Gastrocnemius medialis (tissue), 4 donors: ENCODE measurements around the gene CPN2.

Experiments
- CTCF ChIP-seq, 5 experiments: fragments of 450-650 bp in 3 of 5; fragments of 200-600 bp in 2 of 5; sonication (generic) in 2 of 5; IDR thresholded peaks in 4 of 5; conservative IDR thresholded peaks in 1 of 5; 1 replicate in 4 of 5; 2 replicates in 1 of 5; pipeline ENCODE4 v1.5.1; 2016 to 2019; ENCODE audit warnings: antibody characterized with exemption in 5 of 5, mild to moderate bottlenecking in 3 of 5, moderate library complexity in 3 of 5
- POLR2A ChIP-seq, 2 donors: fragments of 450-650 bp; IDR thresholded peaks; one replicate each; pipeline ENCODE4 v1.6.1; 2017; ENCODE audit warnings: antibody characterized with exemption in 2 of 2, mild to moderate bottlenecking in 2 of 2, moderate library complexity in 2 of 2

- TF ChIP-seq CTCF (IDR thresholded peaks at IDR 0.05 in 4 of 5, conservative IDR thresholded peaks at IDR 0.05 in 1 of 5), result no peak
- no peak for TF ChIP-seq POLR2A (IDR thresholded peaks at IDR 0.05)
Measured at GRCh38 chr3:194312743-194313281, 38.3 kb downstream of the CPN2 start.
